HepG2 (cell line): ENCODE measurements around the gene UGT1A4.

Source experiments
- CTCF ChIP-seq: sonication (generic); formaldehyde crosslinking; IDR thresholded peaks from 2 replicates; pipeline ENCODE4 v1.5.0; 2020; ENCODE audit warnings: mild to moderate bottlenecking, missing genetic modification reagents, moderate library complexity
- EZH2 ChIP-seq: conservative IDR thresholded peaks from 2 replicates; pipeline ENCODE4 v1.6.1; 2012; ENCODE audit warnings: mild to moderate bottlenecking, low read depth, low read length, moderate library complexity
- FOXK1 ChIP-seq: sonication (generic); formaldehyde crosslinking; IDR thresholded peaks from 2 replicates; pipeline ENCODE4 v1.4.0; 2020; ENCODE audit warnings: low read depth, missing genetic modification reagents, borderline replicate concordance
- KLF13 ChIP-seq: sonication (generic); formaldehyde crosslinking; IDR thresholded peaks from 2 replicates; pipeline ENCODE4 v1.4.0; 2020; ENCODE audit warnings: mild to moderate bottlenecking, missing genetic modification reagents
- RORA ChIP-seq: sonication (generic); formaldehyde crosslinking; IDR thresholded peaks from 2 replicates; pipeline ENCODE4 v1.5.0; 2020; ENCODE audit warnings: mild to moderate bottlenecking, missing genetic modification reagents, moderate library complexity
- ZNF274 ChIP-seq: sonication (generic); formaldehyde crosslinking; IDR thresholded peaks from 2 replicates; pipeline ENCODE4 v1.5.1; 2020; ENCODE audit warnings: mild to moderate bottlenecking, missing genetic modification reagents
- ZNF331 ChIP-seq: sonication (generic); formaldehyde crosslinking; IDR thresholded peaks from 2 replicates; pipeline ENCODE4 v1.4.0; 2020; ENCODE audit warnings: missing genetic modification reagents

- TF ChIP-seq RORA (CRISPR knock-in tag) (no peak), EZH2 (no peak), ZNF331 (CRISPR knock-in tag) (no peak), FOXK1 (CRISPR knock-in tag) (no peak), CTCF (CRISPR knock-in tag) (no peak), ZNF274 (CRISPR knock-in tag) (no peak), KLF13 (CRISPR knock-in tag) (no peak)
These were observed 81.2 kb downstream of the UGT1A4 start for GRCh38 chr2:233799716-233800115.
